NCI-H2107 (cell line): Measurements from ENCODE around the gene ELF5.
A peak's percentile ranks its signal among the peaks of the same experiment; 100 is the strongest.

ENCODE experiments used
- DNase-seq: peaks from one replicate; lab custom pipeline; 2025; lab: John Stamatoyannopoulos, UW

ELF5 gene

GRCh38 chr11:34451053-34451452 is 62.5 kb downstream of the ELF5 start:
- DNase-seq: no peak

DNA sequence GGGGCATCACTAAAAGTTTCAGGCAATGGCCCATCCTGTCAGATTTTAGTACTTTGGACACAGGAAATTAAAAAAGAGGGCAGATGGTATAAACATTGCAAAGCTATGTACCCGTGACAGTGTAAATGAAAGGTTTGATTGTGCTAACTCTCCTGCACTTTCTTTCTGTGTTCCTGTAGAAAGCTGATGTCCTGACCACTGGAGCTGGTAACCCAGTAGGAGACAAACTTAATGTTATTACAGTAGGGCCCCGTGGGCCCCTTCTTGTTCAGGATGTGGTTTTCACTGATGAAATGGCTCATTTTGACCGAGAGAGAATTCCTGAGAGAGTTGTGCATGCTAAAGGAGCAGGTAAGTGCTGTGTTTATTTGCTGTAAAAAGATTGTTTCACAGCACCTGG is 64.6 kb downstream of the ELF5 start:
- no peak for DNase-seq

DNA sequence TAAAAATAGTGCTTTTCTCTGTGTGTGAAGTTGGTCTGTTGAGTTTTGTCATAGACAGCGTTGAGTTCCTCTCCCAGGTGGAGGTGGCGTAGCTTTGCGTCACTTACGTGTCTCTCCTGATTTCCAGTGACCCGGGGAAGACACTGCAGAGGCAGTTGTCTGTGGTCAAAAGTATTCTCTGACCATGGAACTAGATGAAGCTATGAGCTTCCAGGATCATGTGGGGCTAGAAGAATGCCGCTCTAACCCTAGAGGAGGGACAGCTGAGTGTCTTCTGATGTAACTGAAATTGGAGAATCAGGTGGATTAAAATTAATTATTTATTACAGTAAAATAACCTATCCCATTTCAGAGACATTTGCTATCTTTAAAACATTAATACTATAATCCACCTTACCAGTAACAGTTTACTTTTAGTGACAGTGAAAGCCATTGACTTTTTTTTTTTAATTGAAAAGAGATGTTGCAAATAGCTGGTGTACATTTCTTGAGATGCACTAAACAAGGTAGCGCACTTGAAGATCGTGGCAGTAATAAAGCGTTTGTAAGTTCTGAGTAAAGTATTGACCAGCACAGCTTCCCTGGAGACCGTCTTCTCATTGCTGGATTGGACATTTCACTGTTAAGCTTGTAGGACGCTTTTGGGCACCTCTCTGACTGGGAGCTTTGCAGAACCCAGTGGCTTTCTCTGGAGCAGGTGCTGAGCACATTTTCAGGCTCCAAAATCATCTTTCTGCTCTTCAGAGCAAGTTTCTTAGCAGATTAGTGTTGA is 65.2 kb downstream of the ELF5 start:
- DNase-seq: no peak

DNA sequence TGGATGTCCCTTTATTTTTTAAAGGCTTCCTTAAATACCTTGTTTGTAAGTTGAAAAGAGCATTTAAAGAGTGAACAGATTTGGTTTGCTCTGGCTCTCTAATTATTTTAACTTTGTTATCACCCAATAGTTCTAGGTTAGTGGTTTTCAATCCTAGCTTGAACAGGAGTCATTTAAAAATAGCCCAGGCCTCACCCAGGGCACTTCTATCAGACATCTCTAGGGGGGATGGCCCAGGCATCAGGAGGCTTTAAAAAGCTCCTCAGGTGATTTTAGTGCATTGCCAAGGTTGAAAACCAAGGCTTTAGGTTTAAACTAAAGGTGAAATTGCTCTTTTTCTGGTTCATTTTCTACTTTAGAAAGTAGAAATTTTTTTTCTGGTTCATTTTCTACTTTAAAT is 66.5 kb downstream of the ELF5 start:
- no peak for DNase-seq

DNA sequence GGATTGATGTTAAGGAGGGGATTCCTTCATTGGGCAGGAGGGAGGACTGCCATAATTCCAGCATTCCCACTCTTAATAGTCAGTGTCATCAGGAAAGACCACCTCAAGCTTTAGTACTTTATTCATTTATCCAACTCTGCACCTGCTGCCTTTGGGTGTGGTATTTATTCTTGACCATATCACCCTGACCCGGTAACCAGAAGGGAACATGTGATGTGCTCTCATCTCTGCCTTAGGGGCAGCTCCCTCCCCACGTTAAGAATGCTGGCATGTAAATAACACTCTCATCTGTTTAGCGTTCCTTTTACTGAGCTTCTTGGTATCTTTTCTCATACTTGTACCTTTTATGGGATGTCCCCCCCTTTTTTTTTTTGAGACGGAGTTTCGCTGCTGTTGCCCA is 67.2 kb downstream of the ELF5 start:
- DNase-seq: no peak

GRCh38 chr11:34445956-34446355 is 67.6 kb downstream of the ELF5 start:
- no peak for DNase-seq

DNA sequence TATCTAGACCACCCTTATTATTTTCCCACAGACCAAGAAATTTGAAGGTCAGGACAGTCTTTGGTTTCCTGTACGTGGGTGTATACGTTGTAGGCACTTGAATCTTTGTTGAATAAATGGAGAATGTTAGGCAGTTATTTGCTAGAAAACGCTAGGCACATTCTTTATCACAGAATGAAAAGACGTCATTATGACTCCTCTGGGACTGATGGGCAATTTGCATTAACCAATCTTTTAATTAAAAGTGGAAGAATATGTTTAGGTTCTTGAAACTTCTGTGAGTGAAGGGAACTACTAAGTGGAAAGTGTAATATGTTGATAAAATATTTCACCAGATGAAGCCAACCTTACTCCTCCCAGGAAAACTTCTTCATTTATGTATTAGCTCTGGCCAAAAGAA is 69.2 kb downstream of the ELF5 start:
- no peak for DNase-seq

- DNase-seq: no peak
Measured at GRCh38 chr11:34443136-34443535, 70.5 kb downstream of the ELF5 start.

- no peak for DNase-seq
Measured at GRCh38 chr11:34441814-34442213, 71.8 kb downstream of the ELF5 start.

GRCh38 chr11:34439610-34440198 is 73.9 kb downstream of the ELF5 start:
- no peak for DNase-seq

DNA sequence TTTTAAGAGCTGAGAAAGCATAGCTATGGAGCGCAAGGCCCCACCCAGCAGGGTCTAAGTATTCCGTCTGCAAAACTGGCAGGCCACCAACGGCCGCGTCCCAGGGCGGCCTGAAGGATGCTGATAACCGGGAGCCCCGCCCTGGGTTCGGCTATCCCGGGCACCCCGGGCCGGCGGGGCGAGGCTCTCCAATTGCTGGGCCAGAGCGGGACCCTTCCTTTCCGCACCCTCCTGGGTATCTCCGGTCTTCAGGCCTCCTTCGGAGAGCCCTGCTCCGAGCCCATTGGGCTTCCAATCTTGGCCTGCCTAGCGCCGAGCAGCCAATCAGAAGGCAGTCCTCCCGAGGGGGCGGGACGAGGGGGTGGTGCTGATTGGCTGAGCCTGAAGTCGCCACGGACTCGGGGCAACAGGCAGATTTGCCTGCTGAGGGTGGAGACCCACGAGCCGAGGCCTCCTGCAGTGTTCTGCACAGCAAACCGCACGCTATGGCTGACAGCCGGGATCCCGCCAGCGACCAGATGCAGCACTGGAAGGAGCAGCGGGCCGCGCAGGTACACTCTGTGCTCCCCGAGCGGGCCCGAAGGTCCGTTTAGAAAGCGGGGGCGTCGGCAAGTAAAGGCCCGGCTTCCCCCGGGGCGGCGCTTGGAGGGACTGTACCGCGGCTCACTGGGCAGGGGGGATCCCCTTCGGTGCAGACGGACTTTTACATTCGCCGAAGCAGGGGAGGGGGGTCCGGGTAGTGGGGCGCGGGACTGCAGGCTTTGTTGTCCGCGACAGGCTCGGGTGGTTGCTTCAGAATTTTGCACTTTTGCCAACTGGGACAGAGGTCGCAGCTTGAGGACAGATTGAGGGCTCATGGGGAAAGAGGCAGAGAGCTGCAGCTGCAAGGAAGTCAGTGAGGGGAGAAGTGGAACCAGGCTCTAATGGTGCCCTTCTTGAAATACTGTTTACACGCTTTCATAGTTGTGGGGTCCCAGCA is 74.8 kb downstream of the ELF5 start, which contains the start of gene CAT:
TSS of gene CAT (plus strand) at position 406 of the 979 bp plus-strand sequence. CDS start at position 486, 80 bp downstream.
- peak; percentile 81 for DNase-seq

DNA sequence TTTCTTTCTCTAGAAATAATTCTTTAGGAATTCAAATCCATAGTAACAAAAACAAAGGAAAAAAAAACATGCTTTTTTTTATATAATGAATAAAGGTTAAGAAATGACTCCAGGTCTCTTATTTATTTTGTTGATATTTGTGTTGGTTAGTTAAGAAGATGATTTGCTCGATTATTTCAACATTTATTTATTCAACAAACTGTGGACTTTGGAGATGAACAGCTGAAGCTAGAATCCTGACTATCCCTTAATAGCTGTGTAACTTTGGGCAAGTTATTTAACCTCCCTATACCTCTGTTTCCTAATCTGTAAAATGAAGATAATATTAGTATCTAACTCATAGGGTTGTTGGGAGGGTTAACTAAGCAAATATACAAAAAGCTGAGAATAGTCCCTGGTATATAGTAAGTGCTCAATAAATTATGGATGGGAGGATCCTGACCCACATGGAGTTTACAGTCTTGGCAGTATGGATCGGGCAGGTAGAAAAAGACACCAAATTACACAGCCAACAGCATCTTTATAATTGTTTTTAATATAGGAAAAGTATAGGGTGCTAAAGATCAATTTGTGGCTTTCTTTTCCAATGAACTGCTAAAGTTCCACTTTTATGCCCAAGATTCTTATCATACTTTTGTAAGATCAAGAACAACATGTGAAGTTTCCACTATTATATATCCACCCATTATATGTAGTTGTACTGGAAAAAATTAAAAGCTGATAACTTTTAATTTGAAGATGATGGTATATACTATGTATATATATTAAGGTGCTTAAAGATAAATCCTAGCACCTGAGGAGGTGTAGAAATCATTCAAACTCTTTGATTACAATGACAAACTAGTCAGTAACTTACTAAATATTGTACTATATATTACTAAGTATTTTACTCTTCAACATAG is 76.1 kb downstream of the ELF5 start:
- no peak for DNase-seq

- DNase-seq: no peak
Measured at GRCh38 chr11:34433899-34434298, 79.7 kb downstream of the ELF5 start.

DNA sequence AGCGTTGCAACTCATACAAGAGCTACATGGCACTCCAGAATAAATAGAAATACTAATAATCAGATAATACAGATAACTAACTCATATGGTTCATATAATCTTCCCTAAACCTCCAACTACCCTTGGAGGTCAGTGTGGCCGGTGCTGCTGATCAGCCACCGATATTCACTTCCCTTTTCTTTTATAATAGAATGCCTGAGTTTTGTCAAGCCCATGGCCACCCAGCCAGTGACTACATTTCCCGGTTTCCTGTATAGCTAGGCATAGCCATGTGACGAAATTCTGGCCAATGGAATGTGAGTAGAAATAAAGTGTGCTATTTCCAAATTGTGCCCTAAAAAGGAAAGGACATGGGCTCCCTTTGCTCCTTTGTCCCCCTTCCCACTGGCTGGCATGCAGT is 80.8 kb downstream of the ELF5 start:
- DNase-seq: no peak

DNA sequence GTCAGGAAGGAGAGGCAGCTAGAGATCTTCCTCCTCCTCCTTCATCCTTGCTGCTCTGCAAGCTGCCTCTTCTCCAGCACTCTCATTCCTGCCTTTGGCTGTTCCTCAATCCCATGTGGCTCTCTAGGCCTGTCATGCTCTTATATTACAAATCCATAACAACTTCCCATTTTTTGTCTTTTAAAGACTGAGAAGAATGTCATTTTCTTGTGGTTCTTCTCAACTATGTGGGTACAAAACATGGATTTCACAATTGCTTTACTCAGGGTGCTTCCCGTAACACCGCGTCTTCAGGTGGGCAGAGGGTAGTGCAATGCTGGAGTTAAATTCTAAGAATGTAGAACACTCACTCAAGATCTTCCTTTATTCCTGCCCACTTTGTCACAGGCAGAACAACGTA is 81.6 kb downstream of the ELF5 start:
- no peak for DNase-seq
